ENCODE results near the gene RFTN1.

DNA sequence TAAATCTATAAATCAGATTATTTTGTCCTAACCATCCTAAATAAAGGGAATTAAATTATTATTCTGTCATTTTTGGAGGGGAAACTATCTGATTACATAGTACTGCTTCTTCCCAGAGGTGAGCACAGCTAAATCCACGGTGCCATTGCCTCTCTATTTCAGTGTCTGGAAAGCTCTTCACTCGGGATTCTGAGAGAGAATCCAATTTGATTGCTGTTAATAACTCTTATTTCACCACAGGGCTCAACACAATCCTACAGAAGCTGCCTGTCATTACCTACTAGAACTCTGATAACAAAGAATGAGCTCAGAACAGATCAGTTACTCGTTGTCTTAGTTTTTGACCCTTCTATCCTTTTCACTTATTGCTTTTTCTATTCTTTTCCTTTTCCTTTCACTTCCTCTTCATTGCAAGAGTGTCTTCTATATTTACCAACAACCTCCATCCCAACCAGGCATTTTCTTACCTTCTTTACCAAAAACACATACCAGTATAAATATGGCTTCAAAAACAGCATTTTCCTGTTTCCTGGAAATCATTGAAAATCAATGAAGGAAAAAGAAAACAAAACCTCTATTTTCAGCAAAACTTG is 218.1 kb downstream of the RFTN1 start:
- TF ChIP-seq ZFP30 (CRISPR knock-in tag; IDR thresholded peaks at IDR 0.05) = no peak
- TF ChIP-seq, protein P1, sequence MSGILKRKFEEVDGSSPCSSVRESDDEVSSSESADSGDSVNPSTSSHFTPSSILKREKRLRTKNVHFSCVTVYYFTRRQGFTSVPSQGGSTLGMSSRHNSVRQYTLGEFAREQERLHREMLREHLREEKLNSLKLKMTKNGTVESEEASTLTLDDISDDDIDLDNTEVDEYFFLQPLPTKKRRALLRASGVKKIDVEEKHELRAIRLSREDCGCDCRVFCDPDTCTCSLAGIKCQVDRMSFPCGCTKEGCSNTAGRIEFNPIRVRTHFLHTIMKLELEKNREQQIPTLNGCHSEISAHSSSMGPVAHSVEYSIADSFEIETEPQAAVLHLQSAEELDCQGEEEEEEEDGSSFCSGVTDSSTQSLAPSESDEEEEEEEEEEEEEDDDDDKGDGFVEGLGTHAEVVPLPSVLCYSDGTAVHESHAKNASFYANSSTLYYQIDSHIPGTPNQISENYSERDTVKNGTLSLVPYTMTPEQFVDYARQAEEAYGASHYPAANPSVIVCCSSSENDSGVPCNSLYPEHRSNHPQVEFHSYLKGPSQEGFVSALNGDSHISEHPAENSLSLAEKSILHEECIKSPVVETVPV (CRISPR knock-in tag; IDR thresholded peaks at IDR 0.05) = no peak
